ENCODE results near the gene SH2B3. TPM values are rescaled to one million over a fixed set of nuclear protein-coding genes. Genes with fewer than 3 reads are reported as not detected.

SH2B3 gene
- total and polyA plus RNA-seq, 9 of the 15 experiments (the other 6 are each of a cell fraction or from before 2014, with no cell fraction given): 10.8 to 75.3 (median 37.4) TPM

- no peak for TF ChIP-seq ZNF512 (tag; IDR thresholded peaks at IDR 0.05)
- peak; percentile 44; the same call in 1 of the 2 replicates for TF ChIP-seq TARDBP (IDR thresholded peaks at IDR 0.05)
- TF ChIP-seq PRDM10 (IDR thresholded peaks at IDR 0.05; ENCODE audit: partially characterized antibody): peak; percentile 39
- TF ChIP-seq ZNF668 (CRISPR knock-in tag; IDR thresholded peaks at IDR 0.05): 0 out of 2 replicates have a peak, but pooled peaks have one; percentile 43
- peak; percentile 77 for TF ChIP-seq RBFOX2 (IDR thresholded peaks at IDR 0.05; ENCODE audit: low read depth, low read length)
- TF ChIP-seq SMAD4 (CRISPR knock-in tag; conservative IDR thresholded peaks at IDR 0.05): peak; percentile 45; the same call in 1 of the 2 replicates
- 0 out of 2 replicates have a peak, but pooled peaks have one; percentile 38 for TF ChIP-seq JUND (IDR thresholded peaks at IDR 0.05; ENCODE audit: borderline replicate concordance, low read depth, low read length)
- no peak; the same call in 2 of the 3 replicates for TF ChIP-seq JUND (tag; IDR thresholded peaks at IDR 0.05; ENCODE audit: borderline replicate concordance, low read depth, low read length)
- peak; percentile 20; the same call in 1 of the 2 replicates for TF ChIP-seq SIN3B (IDR thresholded peaks at IDR 0.05; ENCODE audit: low read depth)
- peak; percentile 74; the same call in 1 of the 2 replicates for TF ChIP-seq ATF7 (IDR thresholded peaks at IDR 0.05)
- TF ChIP-seq, protein P1, sequence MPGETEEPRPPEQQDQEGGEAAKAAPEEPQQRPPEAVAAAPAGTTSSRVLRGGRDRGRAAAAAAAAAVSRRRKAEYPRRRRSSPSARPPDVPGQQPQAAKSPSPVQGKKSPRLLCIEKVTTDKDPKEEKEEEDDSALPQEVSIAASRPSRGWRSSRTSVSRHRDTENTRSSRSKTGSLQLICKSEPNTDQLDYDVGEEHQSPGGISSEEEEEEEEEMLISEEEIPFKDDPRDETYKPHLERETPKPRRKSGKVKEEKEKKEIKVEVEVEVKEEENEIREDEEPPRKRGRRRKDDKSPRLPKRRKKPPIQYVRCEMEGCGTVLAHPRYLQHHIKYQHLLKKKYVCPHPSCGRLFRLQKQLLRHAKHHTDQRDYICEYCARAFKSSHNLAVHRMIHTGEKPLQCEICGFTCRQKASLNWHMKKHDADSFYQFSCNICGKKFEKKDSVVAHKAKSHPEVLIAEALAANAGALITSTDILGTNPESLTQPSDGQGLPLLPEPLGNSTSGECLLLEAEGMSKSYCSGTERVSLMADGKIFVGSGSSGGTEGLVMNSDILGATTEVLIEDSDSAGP (CRISPR knock-in tag; IDR thresholded peaks at IDR 0.05): peak; percentile 98
- TF ChIP-seq, protein P2, sequence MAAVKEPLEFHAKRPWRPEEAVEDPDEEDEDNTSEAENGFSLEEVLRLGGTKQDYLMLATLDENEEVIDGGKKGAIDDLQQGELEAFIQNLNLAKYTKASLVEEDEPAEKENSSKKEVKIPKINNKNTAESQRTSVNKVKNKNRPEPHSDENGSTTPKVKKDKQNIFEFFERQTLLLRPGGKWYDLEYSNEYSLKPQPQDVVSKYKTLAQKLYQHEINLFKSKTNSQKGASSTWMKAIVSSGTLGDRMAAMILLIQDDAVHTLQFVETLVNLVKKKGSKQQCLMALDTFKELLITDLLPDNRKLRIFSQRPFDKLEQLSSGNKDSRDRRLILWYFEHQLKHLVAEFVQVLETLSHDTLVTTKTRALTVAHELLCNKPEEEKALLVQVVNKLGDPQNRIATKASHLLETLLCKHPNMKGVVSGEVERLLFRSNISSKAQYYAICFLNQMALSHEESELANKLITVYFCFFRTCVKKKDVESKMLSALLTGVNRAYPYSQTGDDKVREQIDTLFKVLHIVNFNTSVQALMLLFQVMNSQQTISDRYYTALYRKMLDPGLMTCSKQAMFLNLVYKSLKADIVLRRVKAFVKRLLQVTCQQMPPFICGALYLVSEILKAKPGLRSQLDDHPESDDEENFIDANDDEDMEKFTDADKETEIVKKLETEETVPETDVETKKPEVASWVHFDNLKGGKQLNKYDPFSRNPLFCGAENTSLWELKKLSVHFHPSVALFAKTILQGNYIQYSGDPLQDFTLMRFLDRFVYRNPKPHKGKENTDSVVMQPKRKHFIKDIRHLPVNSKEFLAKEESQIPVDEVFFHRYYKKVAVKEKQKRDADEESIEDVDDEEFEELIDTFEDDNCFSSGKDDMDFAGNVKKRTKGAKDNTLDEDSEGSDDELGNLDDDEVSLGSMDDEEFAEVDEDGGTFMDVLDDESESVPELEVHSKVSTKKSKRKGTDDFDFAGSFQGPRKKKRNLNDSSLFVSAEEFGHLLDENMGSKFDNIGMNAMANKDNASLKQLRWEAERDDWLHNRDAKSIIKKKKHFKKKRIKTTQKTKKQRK (IDR thresholded peaks at IDR 0.05; ENCODE audit: borderline replicate concordance, low read depth, low read length): no peak
- peak; percentile 82; the same call in 1 of the 2 replicates for TF ChIP-seq PHF8 (IDR thresholded peaks at IDR 0.05; ENCODE audit: borderline replicate concordance, low read length)
- peak; percentile 79 for TF ChIP-seq POLR2G (IDR thresholded peaks at IDR 0.05; ENCODE audit: low read depth, low read length)
- no peak for TF ChIP-seq ZNF212 (CRISPR knock-in tag; IDR thresholded peaks at IDR 0.05)
Observed at GRCh38 chr12:111368788-111369495, 36.8 kb upstream of the SH2B3 start, which contains the start of gene PHETA1 (continued).
